IMR-90 (cell line): Measurements from ENCODE around the gene KCNMA1. TPM values are rescaled to one million over a fixed set of nuclear protein-coding genes. Genes with fewer than 3 reads are reported as not detected.

Experiments used
- ATAC-seq: fragments of 200-7000 bp; cut with Tn5 transposase; 2 replicates; pipeline ENCODE4 v1.9.1; 2020; ENCODE audit warnings: low read depth, mild to moderate bottlenecking, moderate library complexity
- BruUV-seq: library from RNA; stranded (reverse); fragments of 400-500 nt; replicated peaks from 2 replicates; lab custom pipeline; 2021; lab: Mats Ljungman, UMichigan
- CTCF ChIA-PET: fragments of 300-600 bp; formaldehyde crosslinking; extraction: SDS; loops from one replicate; lab custom pipeline; 2021; ENCODE audit warnings: antibody characterized with exemption; lab: Yijun Ruan, JAX
- POLR2A ChIA-PET: fragments of 300-600 bp; sonication (Branson Sonifier 250); formaldehyde crosslinking; loops from one replicate; lab custom pipeline; 2022; ENCODE audit warnings: antibody characterized with exemption; ENCODE audit not compliant: unreplicated experiment; lab: Charles Lee
- DNase-seq: peaks from one replicate; pipeline ENCODE4 v3.0.0; 2013
- H2AFZ ChIP-seq: replicated peaks from 2 replicates; pipeline ENCODE3; 2013; ENCODE audit warnings: low read length, mild to moderate bottlenecking; ENCODE audit not compliant: poor library complexity
- H2AK5ac ChIP-seq: 2 replicates; pipeline ENCODE4 v1.6.1; 2013; ENCODE audit warnings: low read depth, low read length, inconsistent platforms
- H2AK9ac ChIP-seq: replicated peaks from 2 replicates; pipeline ENCODE3; 2013; ENCODE audit warnings: mild to moderate bottlenecking, low read depth, low read length, moderate library complexity; ENCODE audit not compliant: poor library complexity
- H2BK120ac ChIP-seq: 2 replicates; pipeline ENCODE4 v1.6.1; 2013; ENCODE audit warnings: low read depth, low read length, inconsistent platforms
- H2BK15ac ChIP-seq: 3 replicates; pipeline ENCODE4 v1.6.1; 2013; ENCODE audit warnings: low read depth, low read length, inconsistent platforms
- H2BK20ac ChIP-seq: 2 replicates; pipeline ENCODE4 v1.6.1; 2013; ENCODE audit warnings: low read depth, mild to moderate bottlenecking, inconsistent platforms, low read length, moderate library complexity
- H2BK5ac ChIP-seq: 2 replicates; pipeline ENCODE4 v1.6.1; 2013; ENCODE audit warnings: mild to moderate bottlenecking, low read depth, low read length, inconsistent platforms; ENCODE audit not compliant: poor library complexity, severe bottlenecking
- H3K14ac ChIP-seq: replicated peaks from 2 replicates; pipeline ENCODE4 v1.6.1; 2013; ENCODE audit warnings: low read depth, low read length, inconsistent platforms
- H3K18ac ChIP-seq: 2 replicates; pipeline ENCODE4 v1.6.1; 2013; ENCODE audit warnings: low read depth, low read length, control low read depth
- H3K23ac ChIP-seq: 2 replicates; pipeline ENCODE4 v1.6.1; 2013; ENCODE audit warnings: low read depth, low read length, inconsistent platforms
- H3K27ac ChIP-seq: 2 replicates; pipeline ENCODE4 v1.5.1; 2013; ENCODE audit warnings: mild to moderate bottlenecking, control low read depth, low read length; ENCODE audit not compliant: insufficient read depth
- H3K27me3 ChIP-seq: 2 replicates; pipeline ENCODE4 v1.6.1; 2013; ENCODE audit warnings: low read length; ENCODE audit not compliant: control insufficient read depth, insufficient read depth
- H3K36me3 ChIP-seq: 2 replicates; pipeline ENCODE4 v1.6.1; 2013; ENCODE audit warnings: low read length, mixed read lengths; ENCODE audit not compliant: control insufficient read depth, insufficient read depth
- H3K4ac ChIP-seq: 2 replicates; pipeline ENCODE4 v1.6.1; 2013; ENCODE audit warnings: low read depth, low read length, inconsistent platforms
- H3K4me1 ChIP-seq: 2 replicates; pipeline ENCODE4 v1.6.1; 2013; ENCODE audit warnings: low read length, mixed read lengths; ENCODE audit not compliant: control insufficient read depth, insufficient read depth
- H3K4me2 ChIP-seq: 2 replicates; pipeline ENCODE4 v1.6.1; 2013; ENCODE audit warnings: low read depth, mild to moderate bottlenecking, control low read depth, low read length, moderate library complexity
- H3K4me3 ChIP-seq: 2 replicates; pipeline ENCODE4 v1.5.1; 2013; ENCODE audit warnings: low read depth, mild to moderate bottlenecking, control low read depth, low read length, moderate library complexity; ENCODE audit not compliant: insufficient read depth
- H3K56ac ChIP-seq: 2 replicates; pipeline ENCODE4 v1.6.1; 2013; ENCODE audit warnings: low read length, inconsistent platforms; ENCODE audit not compliant: insufficient read depth; ENCODE audit errors: extremely low read depth
- H3K79me1 ChIP-seq, 2 experiments: 2 replicates each; pipeline ENCODE4 v1.6.1; 2013; ENCODE audit warnings: low read length in 2 of 2, inconsistent platforms in 1 of 2, low read depth in 1 of 2
- H3K9ac ChIP-seq: 2 replicates; pipeline ENCODE4 v1.6.1; 2013; ENCODE audit warnings: low read depth, low read length, control low read depth
- H3K9me1 ChIP-seq: 2 replicates; pipeline ENCODE4 v1.6.1; 2013; ENCODE audit warnings: low read length, inconsistent platforms; ENCODE audit not compliant: insufficient read depth
- H3K9me3 ChIP-seq: 2 replicates; pipeline ENCODE4 v1.6.1; 2013; ENCODE audit warnings: low read length; ENCODE audit not compliant: control insufficient read depth, insufficient read depth
- H4K20me1 ChIP-seq: 2 replicates; pipeline ENCODE4 v1.6.1; 2013; ENCODE audit warnings: low read length, inconsistent platforms; ENCODE audit not compliant: insufficient read depth
- H4K5ac ChIP-seq: 2 replicates; pipeline ENCODE4 v1.6.1; 2013; ENCODE audit warnings: mild to moderate bottlenecking, low read depth, low read length, control low read depth
- H4K8ac ChIP-seq, 2 experiments: 2 replicates each; pipeline ENCODE4 v1.6.1; 2013; ENCODE audit warnings: low read depth in 2 of 2, low read length in 2 of 2, control low read depth in 1 of 2, inconsistent platforms in 1 of 2
- H4K91ac ChIP-seq: 2 replicates; pipeline ENCODE4 v1.6.1; 2013; ENCODE audit warnings: low read depth, low read length, inconsistent platforms; ENCODE audit not compliant: insufficient read depth
- BHLHE40 ChIP-seq: fragments of 150-350 bp; IDR thresholded peaks from 2 replicates; pipeline ENCODE4 v1.6.1; 2016; ENCODE audit warnings: mild to moderate bottlenecking, low read depth, low read length
- CEBPB ChIP-seq: IDR thresholded peaks from 2 replicates; pipeline ENCODE4 v1.6.1; 2012; ENCODE audit warnings: low read depth, low read length, improper control_type of control experiment
- CHD1 ChIP-seq: IDR thresholded peaks from 2 replicates; pipeline ENCODE4 v1.6.1; 2012; ENCODE audit warnings: low read depth, low read length, improper control_type of control experiment
- FOS ChIP-seq: fragments of 150-350 bp; IDR thresholded peaks from 2 replicates; pipeline ENCODE4 v1.6.1; 2016; ENCODE audit warnings: low read depth, low read length
- MAFK ChIP-seq: IDR thresholded peaks from 2 replicates; pipeline ENCODE4 v1.6.1; 2012; ENCODE audit warnings: low read depth, low read length, improper control_type of control experiment
- MAZ ChIP-seq: IDR thresholded peaks from 2 replicates; pipeline ENCODE4 v1.6.1; 2012; ENCODE audit warnings: low read depth, mild to moderate bottlenecking, low read length, improper control_type of control experiment, moderate library complexity, borderline replicate concordance
- MXI1 ChIP-seq: IDR thresholded peaks from 2 replicates; pipeline ENCODE4 v1.6.1; 2012; ENCODE audit warnings: low read depth, mild to moderate bottlenecking, low read length, moderate library complexity, borderline replicate concordance
- NFE2L2 ChIP-seq: fragments of 150-350 bp; IDR thresholded peaks from 2 replicates; pipeline ENCODE4 v1.6.1; 2016; ENCODE audit warnings: low read depth, mild to moderate bottlenecking, low read length
- POLR2A ChIP-seq: IDR thresholded peaks from 2 replicates; pipeline ENCODE4 v1.6.1; 2012; ENCODE audit warnings: mild to moderate bottlenecking, low read depth, low read length
- RAD21 ChIP-seq: IDR thresholded peaks from 2 replicates; pipeline ENCODE4 v1.6.1; 2012; ENCODE audit warnings: low read length, improper control_type of control experiment
- RCOR1 ChIP-seq: IDR thresholded peaks from 2 replicates; pipeline ENCODE4 v1.6.1; 2012; ENCODE audit warnings: mild to moderate bottlenecking, low read length, improper control_type of control experiment; ENCODE audit not compliant: insufficient replicate concordance
- RFX5 ChIP-seq: IDR thresholded peaks from 2 replicates; pipeline ENCODE4 v1.8.0; 2012; ENCODE audit warnings: low read depth, mild to moderate bottlenecking, low read length, moderate library complexity
- SMC3 ChIP-seq: fragments of 150-350 bp; IDR thresholded peaks from 2 replicates; pipeline ENCODE4 v1.6.1; 2016; ENCODE audit warnings: low read depth, mild to moderate bottlenecking, antibody characterized with exemption, low read length, moderate library complexity
- dilution Hi-C: fragments of 300-500 bp; cut with HindIII; formaldehyde crosslinking; loops from one replicate; pipeline ENCODE4 v1.14.3; 2018; ENCODE audit warnings: low sequenced_read_pairs; ENCODE audit not compliant: unreplicated experiment
- in situ Hi-C: fragments of 300-500 bp; cut with MboI; formaldehyde crosslinking; loops from 3 replicates; pipeline ENCODE4 v1.14.3; 2019; ENCODE audit warnings: low sequenced_read_pairs, inconsistent platforms, mixed read lengths
- intact Hi-C: fragments of 100-400 bp; cut with micrococcal nuclease; formaldehyde crosslinking; loops from 2 replicates; pipeline ENCODE4 v1.10.0; 2022
- polyA plus RNA-seq, 3 experiments: library from polyadenylated mRNA; depleted of rRNA; stranded (reverse); fragments of >200 nt; gene quantifications; 2 replicates each; pipeline ENCODE4 v1.2.3, GENCODE V29; 2012; ENCODE audit warnings: low replicate concordance in 1 of 3
- total RNA-seq: library from RNA; depleted of rRNA; stranded (reverse); fragments of >200 nt; gene quantifications from 2 replicates; pipeline ENCODE4 v1.2.3, GENCODE V29; 2012
- TF ChIP-seq, protein P1 (sequence below): conservative IDR thresholded peaks from 2 replicates; pipeline ENCODE4 v1.5.1; 2012; ENCODE audit warnings: mild to moderate bottlenecking, low read depth, low read length, improper control_type of control experiment
- TF ChIP-seq, protein P2 (sequence below): fragments of 150-350 bp; IDR thresholded peaks from 2 replicates; pipeline ENCODE4 v1.6.1; 2017; ENCODE audit warnings: mild to moderate bottlenecking, antibody characterized with exemption, low read length, low read depth
- TF ChIP-seq, protein P3 (sequence below): fragments of 150-350 bp; IDR thresholded peaks from 2 replicates; pipeline ENCODE4 v1.6.1; 2016; ENCODE audit warnings: low read depth, mild to moderate bottlenecking, low read length, moderate library complexity, borderline replicate concordance

KCNMA1 gene
- total and polyA plus RNA-seq, 2 of the 4 experiments (the other 2 are of a cell fraction): 25.6 to 29.6 TPM

GRCh38 chr10:77357185-77357584 is 280.4 kb downstream of the KCNMA1 start:
- dilution Hi-C loops (no loop called here), intact Hi-C loops (no loop called here), in situ Hi-C loops (no loop called here)
- peaks cover 14% of the 10 kb centered on the region for H3K4me1 ChIP-seq
- peak overlapping the region; percentile 52 for H2BK15ac ChIP-seq
- no TSS peak for BruUV-seq
- no peak overlapping the region for H2AFZ ChIP-seq
- peak overlapping the region; percentile 95 for H2BK120ac ChIP-seq
- peak overlapping the region; percentile 84 for H2AK5ac ChIP-seq
- CTCF ChIA-PET: interaction anchor here (1.8 kb wide), 1 partner anchor 17 kb away, joined by 5 read pairs; no protein-coding TSS in a partner anchor
- peak overlapping the region; percentile 33; the same call in 1 of the 2 replicates for H3K56ac ChIP-seq
- peak overlapping the region; percentile 93 for H3K14ac ChIP-seq
- no peaks in the 10 kb centered on the region for H3K9me3 ChIP-seq
- H3K27ac ChIP-seq: peak overlapping the region; percentile 31
- peak overlapping the region; percentile 75 for H3K23ac ChIP-seq
- H3K4me3 ChIP-seq: no peak overlapping the region
- peak overlapping the region; percentile 8; the same call in 1 of the 2 replicates for H3K4me2 ChIP-seq
- TF ChIP-seq BHLHE40: no peak
- TF ChIP-seq RCOR1: no peak
- no peak for TF ChIP-seq MXI1
- no peak for TF ChIP-seq RFX5
- no peak for TF ChIP-seq POLR2A
- TF ChIP-seq, protein P1, sequence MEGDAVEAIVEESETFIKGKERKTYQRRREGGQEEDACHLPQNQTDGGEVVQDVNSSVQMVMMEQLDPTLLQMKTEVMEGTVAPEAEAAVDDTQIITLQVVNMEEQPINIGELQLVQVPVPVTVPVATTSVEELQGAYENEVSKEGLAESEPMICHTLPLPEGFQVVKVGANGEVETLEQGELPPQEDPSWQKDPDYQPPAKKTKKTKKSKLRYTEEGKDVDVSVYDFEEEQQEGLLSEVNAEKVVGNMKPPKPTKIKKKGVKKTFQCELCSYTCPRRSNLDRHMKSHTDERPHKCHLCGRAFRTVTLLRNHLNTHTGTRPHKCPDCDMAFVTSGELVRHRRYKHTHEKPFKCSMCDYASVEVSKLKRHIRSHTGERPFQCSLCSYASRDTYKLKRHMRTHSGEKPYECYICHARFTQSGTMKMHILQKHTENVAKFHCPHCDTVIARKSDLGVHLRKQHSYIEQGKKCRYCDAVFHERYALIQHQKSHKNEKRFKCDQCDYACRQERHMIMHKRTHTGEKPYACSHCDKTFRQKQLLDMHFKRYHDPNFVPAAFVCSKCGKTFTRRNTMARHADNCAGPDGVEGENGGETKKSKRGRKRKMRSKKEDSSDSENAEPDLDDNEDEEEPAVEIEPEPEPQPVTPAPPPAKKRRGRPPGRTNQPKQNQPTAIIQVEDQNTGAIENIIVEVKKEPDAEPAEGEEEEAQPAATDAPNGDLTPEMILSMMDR: no peak
- TF ChIP-seq, protein P2, sequence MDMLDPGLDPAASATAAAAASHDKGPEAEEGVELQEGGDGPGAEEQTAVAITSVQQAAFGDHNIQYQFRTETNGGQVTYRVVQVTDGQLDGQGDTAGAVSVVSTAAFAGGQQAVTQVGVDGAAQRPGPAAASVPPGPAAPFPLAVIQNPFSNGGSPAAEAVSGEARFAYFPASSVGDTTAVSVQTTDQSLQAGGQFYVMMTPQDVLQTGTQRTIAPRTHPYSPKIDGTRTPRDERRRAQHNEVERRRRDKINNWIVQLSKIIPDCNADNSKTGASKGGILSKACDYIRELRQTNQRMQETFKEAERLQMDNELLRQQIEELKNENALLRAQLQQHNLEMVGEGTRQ: no peak
- no peak for TF ChIP-seq CEBPB
- no peak for TF ChIP-seq CHD1
- no peak for TF ChIP-seq SMC3
- no peak for TF ChIP-seq MAFK
- TF ChIP-seq NFE2L2: no peak
- TF ChIP-seq, protein P3, sequence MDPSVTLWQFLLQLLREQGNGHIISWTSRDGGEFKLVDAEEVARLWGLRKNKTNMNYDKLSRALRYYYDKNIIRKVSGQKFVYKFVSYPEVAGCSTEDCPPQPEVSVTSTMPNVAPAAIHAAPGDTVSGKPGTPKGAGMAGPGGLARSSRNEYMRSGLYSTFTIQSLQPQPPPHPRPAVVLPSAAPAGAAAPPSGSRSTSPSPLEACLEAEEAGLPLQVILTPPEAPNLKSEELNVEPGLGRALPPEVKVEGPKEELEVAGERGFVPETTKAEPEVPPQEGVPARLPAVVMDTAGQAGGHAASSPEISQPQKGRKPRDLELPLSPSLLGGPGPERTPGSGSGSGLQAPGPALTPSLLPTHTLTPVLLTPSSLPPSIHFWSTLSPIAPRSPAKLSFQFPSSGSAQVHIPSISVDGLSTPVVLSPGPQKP: no peak
- no peak for TF ChIP-seq FOS
- TF ChIP-seq RAD21: no peak
- no peak for TF ChIP-seq MAZ
- peaks cover 0 to 19% of the 10 kb centered on the region in 2 experiments; a peak in 3 of 4 replicates for H3K79me1 ChIP-seq
- peak overlapping the region; percentile 95; the same call in 1 of the 2 replicates for H4K5ac ChIP-seq
- H4K20me1 ChIP-seq: no peaks in the 10 kb centered on the region
- peak; percentile 5; the same call in 1 of the 2 replicates for ATAC-seq
- no peaks in the 10 kb centered on the region for H3K36me3 ChIP-seq
- peaks cover 26% of the 10 kb centered on the region for H3K9me1 ChIP-seq
- peak overlapping the region; percentile 81 for H4K91ac ChIP-seq
- peak overlapping the region; percentile 82 for H2BK5ac ChIP-seq
- H3K27me3 ChIP-seq: no peaks in the 10 kb centered on the region
- no peak overlapping the region for H3K9ac ChIP-seq
- DNase-seq: no peak
- H4K8ac ChIP-seq: peak overlapping the region; percentile 83 to 88
- H2BK20ac ChIP-seq: peak overlapping the region; percentile 98
- H2AK9ac ChIP-seq: no peak overlapping the region
- H3K4ac ChIP-seq: peak overlapping the region; percentile 93
- H3K18ac ChIP-seq: peak overlapping the region; percentile 86; the same call in 1 of the 2 replicates
- POLR2A ChIA-PET: no interaction called here
